ENCODE results near the gene FOXO3.
"Not testable (repeated sequence)": the region's sequence is repeated elsewhere in the genome, so short reads cannot be mapped to it uniquely, and the experiment has no call there.

DNA sequence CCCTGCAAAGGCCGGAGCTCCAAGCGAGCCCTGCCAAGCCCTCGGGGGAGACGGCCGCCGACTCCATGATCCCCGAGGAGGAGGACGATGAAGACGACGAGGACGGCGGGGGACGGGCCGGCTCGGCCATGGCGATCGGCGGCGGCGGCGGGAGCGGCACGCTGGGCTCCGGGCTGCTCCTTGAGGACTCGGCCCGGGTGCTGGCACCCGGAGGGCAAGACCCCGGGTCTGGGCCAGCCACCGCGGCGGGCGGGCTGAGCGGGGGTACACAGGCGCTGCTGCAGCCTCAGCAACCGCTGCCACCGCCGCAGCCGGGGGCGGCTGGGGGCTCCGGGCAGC, 561 bp downstream of the FOXO3 start:
- TF ChIP-seq, protein P1, sequence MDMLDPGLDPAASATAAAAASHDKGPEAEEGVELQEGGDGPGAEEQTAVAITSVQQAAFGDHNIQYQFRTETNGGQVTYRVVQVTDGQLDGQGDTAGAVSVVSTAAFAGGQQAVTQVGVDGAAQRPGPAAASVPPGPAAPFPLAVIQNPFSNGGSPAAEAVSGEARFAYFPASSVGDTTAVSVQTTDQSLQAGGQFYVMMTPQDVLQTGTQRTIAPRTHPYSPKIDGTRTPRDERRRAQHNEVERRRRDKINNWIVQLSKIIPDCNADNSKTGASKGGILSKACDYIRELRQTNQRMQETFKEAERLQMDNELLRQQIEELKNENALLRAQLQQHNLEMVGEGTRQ (IDR thresholded peaks at IDR 0.05; ENCODE audit: low read length): not testable (repeated sequence)
- TF ChIP-seq, protein P2, sequence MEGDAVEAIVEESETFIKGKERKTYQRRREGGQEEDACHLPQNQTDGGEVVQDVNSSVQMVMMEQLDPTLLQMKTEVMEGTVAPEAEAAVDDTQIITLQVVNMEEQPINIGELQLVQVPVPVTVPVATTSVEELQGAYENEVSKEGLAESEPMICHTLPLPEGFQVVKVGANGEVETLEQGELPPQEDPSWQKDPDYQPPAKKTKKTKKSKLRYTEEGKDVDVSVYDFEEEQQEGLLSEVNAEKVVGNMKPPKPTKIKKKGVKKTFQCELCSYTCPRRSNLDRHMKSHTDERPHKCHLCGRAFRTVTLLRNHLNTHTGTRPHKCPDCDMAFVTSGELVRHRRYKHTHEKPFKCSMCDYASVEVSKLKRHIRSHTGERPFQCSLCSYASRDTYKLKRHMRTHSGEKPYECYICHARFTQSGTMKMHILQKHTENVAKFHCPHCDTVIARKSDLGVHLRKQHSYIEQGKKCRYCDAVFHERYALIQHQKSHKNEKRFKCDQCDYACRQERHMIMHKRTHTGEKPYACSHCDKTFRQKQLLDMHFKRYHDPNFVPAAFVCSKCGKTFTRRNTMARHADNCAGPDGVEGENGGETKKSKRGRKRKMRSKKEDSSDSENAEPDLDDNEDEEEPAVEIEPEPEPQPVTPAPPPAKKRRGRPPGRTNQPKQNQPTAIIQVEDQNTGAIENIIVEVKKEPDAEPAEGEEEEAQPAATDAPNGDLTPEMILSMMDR (IDR thresholded peaks at IDR 0.05; ENCODE audit: control extremely low read depth in 1 of 3, insufficient read depth in 1 of 3, low read depth in 1 of 3, low read length in 3 of 3): not testable (repeated sequence)
- not testable (repeated sequence) for TF ChIP-seq POLR2A (IDR thresholded peaks at IDR 0.05; ENCODE audit: control extremely low read depth in 1 of 2, low read depth in 2 of 2, low read length in 2 of 2); CHD1 (IDR thresholded peaks at IDR 0.05; ENCODE audit: low read depth, low read length); EZH2 (IDR thresholded peaks at IDR 0.05; ENCODE audit: low read depth, low read length, severe bottlenecking); HDAC6 (IDR thresholded peaks at IDR 0.05; ENCODE audit: low read depth, low read length); EP300 (IDR thresholded peaks at IDR 0.05; ENCODE audit: borderline replicate concordance in 1 of 2, low read depth in 2 of 2, low read length in 2 of 2); CTBP2 (IDR thresholded peaks at IDR 0.05; ENCODE audit: borderline replicate concordance, insufficient read depth, insufficient read length, low read length); RFX5 (IDR thresholded peaks at IDR 0.05; ENCODE audit: borderline replicate concordance, low read depth, low read length); POLR2AphosphoS5 (IDR thresholded peaks at IDR 0.05; ENCODE audit: low read depth, low read length)
